Thymus (tissue), 11 donors: ENCODE measurements around the gene TRAPPC3. TPM values are rescaled to one million over a fixed set of nuclear protein-coding genes. Genes with fewer than 3 reads are reported as not detected.

Experiments used
- DNase-seq, 9 donors: peaks; one replicate each; pipeline ENCODE4 v3.0.0-alpha.2; 2013; ENCODE audit warnings: low spot score in 9 of 9, low read depth in 6 of 9, missing footprints in 1 of 9
- H3K27ac ChIP-seq, 2 donors: one replicate each; pipeline ENCODE4 v1.5.1; 2013; ENCODE audit warnings: control low read depth in 1 of 2, low read depth in 1 of 2, low read length in 1 of 2, mild to moderate bottlenecking in 1 of 2, moderate library complexity in 1 of 2
- H3K27me3 ChIP-seq, 2 donors: one replicate each; pipeline ENCODE4 v1.5.1; 2013; ENCODE audit warnings: low read length in 1 of 2; ENCODE audit not compliant: control insufficient read depth in 2 of 2, insufficient read depth in 1 of 2
- H3K36me3 ChIP-seq, 2 donors: one replicate each; pipeline ENCODE4 v1.5.1; 2013; ENCODE audit warnings: low read length in 1 of 2, mild to moderate bottlenecking in 1 of 2, moderate library complexity in 1 of 2; ENCODE audit not compliant: control insufficient read depth in 2 of 2, insufficient read depth in 2 of 2
- H3K4me1 ChIP-seq, 2 donors: one replicate each; pipeline ENCODE4 v1.5.1; 2013; ENCODE audit warnings: low read length in 2 of 2; ENCODE audit not compliant: control insufficient read depth in 2 of 2, insufficient read depth in 2 of 2
- H3K4me3 ChIP-seq, 2 donors: one replicate each; pipeline ENCODE4 v1.5.1; 2013; ENCODE audit warnings: low read length in 2 of 2, control low read depth in 1 of 2, mild to moderate bottlenecking in 1 of 2
- H3K9me3 ChIP-seq, 2 donors: one replicate each; pipeline ENCODE4 v1.5.1; 2013; ENCODE audit warnings: low read length in 1 of 2, mild to moderate bottlenecking in 1 of 2; ENCODE audit not compliant: control insufficient read depth in 2 of 2, insufficient read depth in 1 of 2
- WGBS: extraction: QIAGEN DNeasy Blood & Tissue Kit; methylation state at CpG from one replicate; pipeline ENCODE4 v1.1.7; 2013; 5-methylcytosine and 5-hydroxymethylcytosine counted together
- polyA plus RNA-seq: library from polyadenylated mRNA; stranded (reverse); fragments of 200-250 nt; gene quantifications from one replicate; pipeline ENCODE4 v1.2.3, GENCODE V29; 2013
- total RNA-seq: library from RNA; stranded (reverse); fragments of 120-200 nt; gene quantifications from one replicate; pipeline ENCODE4 v1.2.4, GENCODE V29; 2013
- donor health status: healthy.

The TRAPPC3 gene
- total and polyA plus RNA-seq, 2 donors = 73.6 to 77.7 TPM

- no peak for DNase-seq
- Histone ChIP-seq H3K4me1 (no peaks in the 10 kb centered on the region), H3K27ac (peak overlapping the region; percentile 7 to 53), H3K27me3 (no peaks in the 10 kb centered on the region), H3K36me3 (peaks cover 36 to 39% of the 10 kb centered on the region in 2 donors), H3K9me3 (no peaks in the 10 kb centered on the region), H3K4me3 (no peak overlapping the region)
- WGBS = 89% methylated on average over 1 of the region's 1 CpG
Measured at GRCh38 chr1:36136535-36136934, 12.8 kb downstream of the TRAPPC3 start.

GRCh38 chr1:36135796-36136195 is 13.5 kb downstream of the TRAPPC3 start:
- H3K27ac ChIP-seq = peak overlapping the region in 1 of 2 donors; percentile 22
- H3K27me3 ChIP-seq = no peaks in the 10 kb centered on the region
- H3K36me3 ChIP-seq = peaks cover 36 to 39% of the 10 kb centered on the region in 2 donors
- no peak for DNase-seq
- H3K4me3 ChIP-seq = no peak overlapping the region
- H3K9me3 ChIP-seq = no peaks in the 10 kb centered on the region
- H3K4me1 ChIP-seq = no peaks in the 10 kb centered on the region

GRCh38 chr1:36135330-36135667 is 14.0 kb downstream of the TRAPPC3 start:
- peaks cover 33 to 38% of the 10 kb centered on the region in 2 donors for H3K36me3 ChIP-seq
- no peaks in the 10 kb centered on the region for H3K4me1 ChIP-seq
- H3K4me3 ChIP-seq = no peak overlapping the region
- H3K9me3 ChIP-seq = no peaks in the 10 kb centered on the region
- H3K27ac ChIP-seq = peak overlapping the region in 1 of 2 donors; percentile 62
- DNase-seq = no peak
- whole genome bisulfite sequencing = 92% methylated on average over 6 of the region's 6 CpGs
- no peaks in the 10 kb centered on the region for H3K27me3 ChIP-seq

- Histone ChIP-seq H3K27ac (peak overlapping the region in 1 of 2 donors; percentile 62), H3K4me1 (no peaks in the 10 kb centered on the region), H3K36me3 (peaks cover 27 to 33% of the 10 kb centered on the region in 2 donors), H3K27me3 (no peaks in the 10 kb centered on the region), H3K9me3 (no peaks in the 10 kb centered on the region), H3K4me3 (no peak overlapping the region)
- WGBS = 73% methylated on average over 7 of the region's 7 CpGs
- DNase-seq = peak in 1 of 9 donors; percentile 28
Measured at GRCh38 chr1:36134505-36135329, 14.6 kb downstream of the TRAPPC3 start.

GRCh38 chr1:36134031-36134430 is 15.3 kb downstream of the TRAPPC3 start:
- Histone ChIP-seq H3K4me3 (no peak overlapping the region), H3K36me3 (peaks cover 26 to 28% of the 10 kb centered on the region in 2 donors), H3K4me1 (no peaks in the 10 kb centered on the region), H3K9me3 (no peaks in the 10 kb centered on the region), H3K27ac (no peak overlapping the region), H3K27me3 (no peaks in the 10 kb centered on the region)
- 87% methylated on average over 6 of the region's 6 CpGs for WGBS
- DNase-seq = no peak

GRCh38 chr1:36133484-36133883 is 15.8 kb downstream of the TRAPPC3 start:
- H3K4me3 ChIP-seq = no peak overlapping the region
- H3K36me3 ChIP-seq = peaks cover 24 to 28% of the 10 kb centered on the region in 2 donors
- peaks cover 0 to 1% of the 10 kb centered on the region in 2 donors for H3K27me3 ChIP-seq
- H3K27ac ChIP-seq = no peak overlapping the region
- H3K4me1 ChIP-seq = no peaks in the 10 kb centered on the region
- 91% methylated on average over 3 of the region's 3 CpGs for WGBS
- DNase-seq = no peak
- H3K9me3 ChIP-seq = no peaks in the 10 kb centered on the region

- DNase-seq = no peak
- 80% methylated on average over 3 of the region's 3 CpGs for WGBS
- Histone ChIP-seq H3K9me3 (no peaks in the 10 kb centered on the region), H3K4me1 (no peaks in the 10 kb centered on the region), H3K27ac (no peak overlapping the region), H3K4me3 (no peak overlapping the region), H3K27me3 (peaks cover 0 to 8% of the 10 kb centered on the region in 2 donors), H3K36me3 (peaks cover 9 to 14% of the 10 kb centered on the region in 2 donors)
Measured at GRCh38 chr1:36132029-36132428, 17.3 kb downstream of the TRAPPC3 start.

GRCh38 chr1:36128905-36129206 is 20.4 kb downstream of the TRAPPC3 start:
- no peaks in the 10 kb centered on the region for H3K36me3 ChIP-seq
- no peaks in the 10 kb centered on the region for H3K9me3 ChIP-seq
- H3K4me1 ChIP-seq = peaks cover 0 to 7% of the 10 kb centered on the region in 2 donors
- peaks cover 20 to 37% of the 10 kb centered on the region in 2 donors for H3K27me3 ChIP-seq
- H3K27ac ChIP-seq = no peak overlapping the region
- 96% methylated on average over 3 of the region's 3 CpGs for WGBS
- no peak for DNase-seq
- no peak overlapping the region for H3K4me3 ChIP-seq

- Histone ChIP-seq H3K27ac (no peak overlapping the region), H3K4me3 (no peak overlapping the region), H3K27me3 (peaks cover 26 to 42% of the 10 kb centered on the region in 2 donors), H3K4me1 (peaks cover 0 to 12% of the 10 kb centered on the region in 2 donors), H3K36me3 (no peaks in the 10 kb centered on the region), H3K9me3 (no peaks in the 10 kb centered on the region)
- WGBS = 98% methylated on average over 11 of the region's 11 CpGs
- no peak for DNase-seq
Measured at GRCh38 chr1:36128126-36128904, 21.0 kb downstream of the TRAPPC3 start.
